Stimulated activated CD4-positive, alpha-beta T cell treated with anti-CD3 and anti-CD28 coated beads, Interleukin-12 subunit alpha, Interleukin-12 subunit beta, amount 100 ng/mL, for 24 hours (primary cell): ENCODE data around the gene ONECUT1.
"Not testable (repeated sequence)": the region's sequence is repeated elsewhere in the genome, so short reads cannot be mapped to it uniquely, and the experiment has no call there.

Source experiments
- DNase-seq, 2 experiments: peaks; one replicate each; pipeline ENCODE4 v3.0.0-alpha.2; 2020; ENCODE audit warnings: low read depth in 2 of 2

ONECUT1 gene

GRCh38 chr15:52790169-52790708 lies at the start of gene ONECUT1:
Gene ONECUT1, minus strand, starts transcription at chr15:52790336. Its CDS starts 452 bp downstream, at chr15:52789884.
- DNase-seq = peak; percentile 31 to 42

- DNase-seq = no peak
These were observed 44.2 kb upstream of the ONECUT1 start for GRCh38 chr15:52834379-52834778.

GRCh38 chr15:52824169-52824942 lies 34.2 kb upstream of the ONECUT1 start:
- DNase-seq = not testable (repeated sequence)

- no peak for DNase-seq
These were observed 32.3 kb upstream of the ONECUT1 start for GRCh38 chr15:52822475-52822874.

- no peak for DNase-seq
These were observed 29.1 kb upstream of the ONECUT1 start for GRCh38 chr15:52819253-52819652.

- DNase-seq = not testable (repeated sequence)
These were observed 25.8 kb upstream of the ONECUT1 start for GRCh38 chr15:52815899-52816298.

GRCh38 chr15:52808996-52809395 lies 18.9 kb upstream of the ONECUT1 start:
- DNase-seq = no peak

- DNase-seq = no peak
These were observed 18.3 kb upstream of the ONECUT1 start for GRCh38 chr15:52808441-52808840.

- no peak for DNase-seq
These were observed 16.1 kb upstream of the ONECUT1 start for GRCh38 chr15:52806284-52806655.

- DNase-seq = no peak
These were observed 15.5 kb upstream of the ONECUT1 start for GRCh38 chr15:52805351-52806283.

- no peak for DNase-seq
These were observed 14.5 kb upstream of the ONECUT1 start for GRCh38 chr15:52804526-52805081.

- DNase-seq = no peak
These were observed 13.6 kb upstream of the ONECUT1 start for GRCh38 chr15:52803467-52804306.

GRCh38 chr15:52803108-52803466 lies 13.0 kb upstream of the ONECUT1 start:
- no peak for DNase-seq

- no peak for DNase-seq
These were observed 12.0 kb upstream of the ONECUT1 start for GRCh38 chr15:52802110-52802509.

GRCh38 chr15:52801748-52802085 lies 11.6 kb upstream of the ONECUT1 start:
- no peak for DNase-seq

GRCh38 chr15:52800828-52801747 lies 11.0 kb upstream of the ONECUT1 start:
- DNase-seq = no peak

- no peak for DNase-seq
These were observed 9.1 kb upstream of the ONECUT1 start for GRCh38 chr15:52799145-52799811.

- no peak for DNase-seq
These were observed 8.5 kb upstream of the ONECUT1 start for GRCh38 chr15:52798529-52799101.
